GM23338 (cell line): ENCODE data around the gene PIGS. TPM values are rescaled to one million over a fixed set of nuclear protein-coding genes. Genes with fewer than 3 reads are reported as not detected.

Experiments used
- ATAC-seq: fragments of 200-7000 bp; cut with Tn5 transposase; 3 replicates; pipeline ENCODE4 v1.9.1; 2020
- DNase-seq: peaks from one replicate; pipeline ENCODE4 v3.0.0-alpha.2; 2015; ENCODE audit warnings: low spot score
- H2AFZ ChIP-seq: fragments of 200-600 bp; sonication (generic); 2 replicates; pipeline ENCODE4 v1.8.0; 2016; ENCODE audit warnings: antibody characterized with exemption, mild to moderate bottlenecking, moderate library complexity
- H3F3A ChIP-seq: fragments of 200-600 bp; sonication (generic); replicated peaks from 2 replicates; pipeline ENCODE4 v1.8.0; 2017; ENCODE audit warnings: antibody characterized with exemption, mixed run types, low read depth
- H3K27ac ChIP-seq: fragments of 200-600 bp; sonication (generic); 2 replicates; pipeline ENCODE4 v1.6.1; 2016; ENCODE audit warnings: low read depth
- H3K27me3 ChIP-seq: fragments of 200-600 bp; sonication (generic); 2 replicates; pipeline ENCODE4 v1.8.0; 2016; ENCODE audit warnings: mild to moderate bottlenecking, mixed run types, moderate library complexity; ENCODE audit not compliant: insufficient read depth
- H3K36me3 ChIP-seq: fragments of 200-600 bp; sonication (generic); 2 replicates; pipeline ENCODE4 v1.8.0; 2016; ENCODE audit warnings: mild to moderate bottlenecking; ENCODE audit not compliant: insufficient read depth
- H3K4me1 ChIP-seq: fragments of 200-600 bp; sonication (generic); 2 replicates; pipeline ENCODE4 v1.8.0; 2016; ENCODE audit warnings: mild to moderate bottlenecking, moderate library complexity; ENCODE audit not compliant: insufficient read depth
- H3K4me2 ChIP-seq: fragments of 200-600 bp; sonication (generic); 2 replicates; pipeline ENCODE4 v1.7.1; 2017; ENCODE audit warnings: mixed run types
- H3K4me3 ChIP-seq: fragments of 200-600 bp; sonication (generic); 2 replicates; pipeline ENCODE4 v1.6.1; 2016; ENCODE audit warnings: mixed run types
- H3K79me2 ChIP-seq: fragments of 200-600 bp; sonication (generic); replicated peaks from 2 replicates; pipeline ENCODE4 v1.8.0; 2017; ENCODE audit warnings: mild to moderate bottlenecking; ENCODE audit not compliant: insufficient read depth
- H3K9me2 ChIP-seq: fragments of 200-600 bp; sonication (generic); 2 replicates; pipeline ENCODE4 v1.8.0; 2017; ENCODE audit not compliant: insufficient read depth
- H4K20me1 ChIP-seq: fragments of 200-600 bp; sonication (generic); replicated peaks from 2 replicates; pipeline ENCODE4 v1.8.0; 2017; ENCODE audit warnings: mild to moderate bottlenecking; ENCODE audit not compliant: insufficient read depth
- H3K27ac Mint-ChIP-seq: 2 replicates; pipeline ENCODE4 v1.8.0; 2020; ENCODE audit warnings: inconsistent platforms, mild to moderate bottlenecking, moderate library complexity, mixed read lengths
- H3K27me3 Mint-ChIP-seq: 3 replicates; pipeline ENCODE4 v1.8.0; 2022; ENCODE audit warnings: low read depth, mild to moderate bottlenecking, moderate library complexity, mixed read lengths, inconsistent platforms; ENCODE audit not compliant: insufficient read depth, poor library complexity
- H3K36me3 Mint-ChIP-seq: 3 replicates; pipeline ENCODE4 v1.8.0; 2021; ENCODE audit warnings: low read depth, mild to moderate bottlenecking, inconsistent platforms, moderate library complexity, mixed read lengths
- H3K4me1 Mint-ChIP-seq: 3 replicates; pipeline ENCODE4 v1.8.0; 2020; ENCODE audit warnings: mild to moderate bottlenecking, inconsistent platforms, mixed read lengths
- H3K4me3 Mint-ChIP-seq: 3 replicates; pipeline ENCODE4 v1.8.0; 2021; ENCODE audit warnings: moderate library complexity, mild to moderate bottlenecking, inconsistent platforms, mixed read lengths
- H3K9me3 Mint-ChIP-seq: 3 replicates; pipeline ENCODE4 v1.8.0; 2020; ENCODE audit warnings: moderate library complexity, mild to moderate bottlenecking, inconsistent platforms, mixed read lengths
- CREB1 ChIP-seq: fragments of 250-450 bp; sonication (Bioruptor Pico); IDR thresholded peaks from 2 replicates; pipeline ENCODE4 v1.5.0; 2020; ENCODE audit warnings: low read depth, mild to moderate bottlenecking, moderate library complexity
- ETS1 ChIP-seq: IDR thresholded peaks from 2 replicates; pipeline ENCODE4 v1.6.1; 2016; ENCODE audit warnings: antibody characterized with exemption
- EZH2 ChIP-seq: fragments of 200-600 bp; sonication (generic); IDR thresholded peaks from one replicate; pipeline ENCODE4 v1.8.0; 2017; ENCODE audit warnings: antibody characterized with exemption, mild to moderate bottlenecking, low read depth; ENCODE audit not compliant: unreplicated experiment
- EZH2phosphoT487 ChIP-seq: fragments of 200-600 bp; sonication (generic); IDR thresholded peaks from one replicate; pipeline ENCODE4 v1.8.1; 2018; ENCODE audit warnings: antibody characterized with exemption; ENCODE audit not compliant: unreplicated experiment
- JUNB ChIP-seq: IDR thresholded peaks from one replicate; pipeline ENCODE4 v1.6.1; 2016; ENCODE audit warnings: antibody characterized with exemption; ENCODE audit not compliant: unreplicated experiment
- NANOG ChIP-seq: IDR thresholded peaks from 2 replicates; pipeline ENCODE4 v1.6.1; 2016; ENCODE audit warnings: antibody characterized with exemption, borderline replicate concordance
- POLR2AphosphoS5 ChIP-seq: IDR thresholded peaks from 2 replicates; pipeline ENCODE4 v1.6.1; 2016; ENCODE audit warnings: antibody characterized with exemption, low read depth
- REST ChIP-seq: IDR thresholded peaks from one replicate; pipeline ENCODE4 v1.6.1; 2018; ENCODE audit warnings: antibody characterized with exemption; ENCODE audit not compliant: unreplicated experiment
- STAT1 ChIP-seq: IDR thresholded peaks from one replicate; pipeline ENCODE4 v1.6.1; 2016; ENCODE audit warnings: antibody characterized with exemption; ENCODE audit not compliant: unreplicated experiment
- ZNF114 ChIP-seq: fragments of 250-450 bp; sonication (Bioruptor Pico); IDR thresholded peaks from 2 replicates; pipeline ENCODE4 v1.5.0; 2020; ENCODE audit warnings: mild to moderate bottlenecking, moderate library complexity
- ZNF331 ChIP-seq: fragments of 250-450 bp; sonication (Bioruptor Pico); IDR thresholded peaks from 2 replicates; pipeline ENCODE4 v1.5.0; 2020; ENCODE audit warnings: low read depth, mild to moderate bottlenecking, moderate library complexity
- ZNF462 ChIP-seq: fragments of 250-450 bp; sonication (Bioruptor Pico); IDR thresholded peaks from 2 replicates; pipeline ENCODE4 v1.5.0; 2020; ENCODE audit warnings: mild to moderate bottlenecking, moderate library complexity
- polyA plus RNA-seq: library from polyadenylated mRNA; unstranded; fragments of >200 nt; fragmentation: Nextera tagmentation; extraction: Ambion mirVana; gene quantifications from 2 replicates; pipeline ENCODE4 v1.2.1, GENCODE V29; 2016
- total RNA-seq: library from RNA; depleted of rRNA; stranded (reverse); fragments of >200 nt; shearing (Covaris generic); gene quantifications from 2 replicates; pipeline ENCODE4 v1.2.3, GENCODE V29; 2014
- TF ChIP-seq, protein P1 (sequence below), 2 experiments: fragments of 200-600 bp in 1 of 2; sonication (generic) in 1 of 2; conservative IDR thresholded peaks; 2 replicates each; pipeline versions ENCODE4 v1.5.1 to v1.6.1; 2016 to 2017; ENCODE audit warnings: antibody characterized with exemption in 2 of 2, low read depth in 2 of 2, mild to moderate bottlenecking in 2 of 2, moderate library complexity in 1 of 2

PIGS gene
- total and polyA plus RNA-seq, 2 experiments from 2014 or later = 16.4 to 53.2 TPM

- ATAC-seq (no peak), DNase-seq (no peak)
- TF ChIP-seq EZH2phosphoT487 (no peak), ZNF114 (CRISPR knock-in tag) (no peak), JUNB (no peak), ETS1 (no peak), REST (no peak), ZNF462 (CRISPR knock-in tag) (no peak), CREB1 (no peak), ZNF331 (CRISPR knock-in tag) (no peak), EZH2 (no peak), NANOG (no peak), STAT1 (no peak), POLR2AphosphoS5 (no peak)
- TF ChIP-seq, protein P1, sequence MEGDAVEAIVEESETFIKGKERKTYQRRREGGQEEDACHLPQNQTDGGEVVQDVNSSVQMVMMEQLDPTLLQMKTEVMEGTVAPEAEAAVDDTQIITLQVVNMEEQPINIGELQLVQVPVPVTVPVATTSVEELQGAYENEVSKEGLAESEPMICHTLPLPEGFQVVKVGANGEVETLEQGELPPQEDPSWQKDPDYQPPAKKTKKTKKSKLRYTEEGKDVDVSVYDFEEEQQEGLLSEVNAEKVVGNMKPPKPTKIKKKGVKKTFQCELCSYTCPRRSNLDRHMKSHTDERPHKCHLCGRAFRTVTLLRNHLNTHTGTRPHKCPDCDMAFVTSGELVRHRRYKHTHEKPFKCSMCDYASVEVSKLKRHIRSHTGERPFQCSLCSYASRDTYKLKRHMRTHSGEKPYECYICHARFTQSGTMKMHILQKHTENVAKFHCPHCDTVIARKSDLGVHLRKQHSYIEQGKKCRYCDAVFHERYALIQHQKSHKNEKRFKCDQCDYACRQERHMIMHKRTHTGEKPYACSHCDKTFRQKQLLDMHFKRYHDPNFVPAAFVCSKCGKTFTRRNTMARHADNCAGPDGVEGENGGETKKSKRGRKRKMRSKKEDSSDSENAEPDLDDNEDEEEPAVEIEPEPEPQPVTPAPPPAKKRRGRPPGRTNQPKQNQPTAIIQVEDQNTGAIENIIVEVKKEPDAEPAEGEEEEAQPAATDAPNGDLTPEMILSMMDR (conservative IDR thresholded peaks at IDR 0.05; ENCODE audit: low read depth in 2 of 2) = no peak
- Mint-ChIP-seq H3K4me1 (0 out of 3 replicates have a peak, but pooled peaks cover under 1% of the 10 kb centered on the region), H3K27ac (no peak overlapping the region), H3K36me3 (no peaks in the 10 kb centered on the region; the same call in 2 of the 3 replicates), H3K4me3 (no peak overlapping the region), H3K9me3 (no peaks in the 10 kb centered on the region; the same call in 2 of the 3 replicates), H3K27me3 (peaks cover 18% of the 10 kb centered on the region)
- H3K4me3 ChIP-seq = no peak overlapping the region
- no peaks in the 10 kb centered on the region for H3K79me2 ChIP-seq
- H3F3A ChIP-seq = no peaks in the 10 kb centered on the region
- no peaks in the 10 kb centered on the region for H3K36me3 ChIP-seq
- H3K4me2 ChIP-seq = no peak overlapping the region
- H4K20me1 ChIP-seq = no peaks in the 10 kb centered on the region
- H3K27me3 ChIP-seq = no peaks in the 10 kb centered on the region
- no peak overlapping the region for H2AFZ ChIP-seq
- H3K4me1 ChIP-seq = no peaks in the 10 kb centered on the region
- no peaks in the 10 kb centered on the region for H3K9me2 ChIP-seq
- H3K27ac ChIP-seq = no peak overlapping the region
Measured at GRCh38 chr17:28527859-28528258, 43.5 kb downstream of the PIGS start.
